Panc1 (cell line): ENCODE measurements around the gene TTLL7.

Experiments used
- CTCF ChIP-seq: fragments of 450-650 bp; IDR thresholded peaks from 2 replicates; pipeline ENCODE4 v1.5.1; 2017; ENCODE audit warnings: mild to moderate bottlenecking
- POLR2AphosphoS5 ChIP-seq: IDR thresholded peaks from 2 replicates; pipeline ENCODE4 v1.6.1; 2012; ENCODE audit warnings: mild to moderate bottlenecking, low read depth, low read length, moderate library complexity
- REST ChIP-seq, 2 experiments: IDR thresholded peaks; 2 replicates each; pipeline ENCODE4 v1.6.1; 2011 to 2012; ENCODE audit warnings: low read depth in 2 of 2, control low read depth in 1 of 2, low read length in 1 of 2, mild to moderate bottlenecking in 1 of 2, moderate library complexity in 1 of 2; ENCODE audit not compliant: insufficient read depth in 1 of 2

GRCh38 chr1:84025966-84026365 is 27.0 kb upstream of the TTLL7 start:
- TF ChIP-seq CTCF: no peak
- TF ChIP-seq REST (IDR thresholded peaks at IDR 0.05; ENCODE audit: insufficient read depth in 1 of 2, low read depth in 2 of 2, low read length in 1 of 2): no peak
- TF ChIP-seq POLR2AphosphoS5: no peak
